Smooth muscle cell (in vitro differentiated cells): Measurements from ENCODE around the gene ZNF480. TPM values are rescaled to one million over a fixed set of nuclear protein-coding genes. Genes with fewer than 3 reads are reported as not detected.
"Not testable (repeated sequence)": the region's sequence is repeated elsewhere in the genome, so short reads cannot be mapped to it uniquely, and the experiment has no call there.

Experiments used
- DNase-seq: peaks from one replicate; lab custom pipeline; 2025; ENCODE audit not compliant: unreplicated experiment; lab: John Stamatoyannopoulos, UW
- H2AFZ ChIP-seq: fragments of 200-600 bp; sonication (generic); 2 replicates; pipeline ENCODE4 v1.6.0; 2016; ENCODE audit warnings: antibody characterized with exemption, low read depth, mild to moderate bottlenecking
- H3F3A ChIP-seq: fragments of 200-600 bp; sonication (generic); 2 replicates; pipeline ENCODE4 v1.6.0; 2017; ENCODE audit warnings: antibody characterized with exemption, low read depth
- H3K27ac ChIP-seq: fragments of 200-600 bp; sonication (generic); 2 replicates; pipeline ENCODE4 v1.5.1; 2016; ENCODE audit warnings: low read depth, mild to moderate bottlenecking
- H3K27me3 ChIP-seq: fragments of 200-600 bp; sonication (generic); 2 replicates; pipeline ENCODE4 v1.6.1; 2016; ENCODE audit warnings: low read depth, mild to moderate bottlenecking
- H3K36me3 ChIP-seq: fragments of 200-600 bp; sonication (generic); 2 replicates; pipeline ENCODE4 v1.5.1; 2016; ENCODE audit warnings: low read depth
- H3K4me1 ChIP-seq: fragments of 200-600 bp; sonication (generic); 2 replicates; pipeline ENCODE4 v1.5.1; 2016; ENCODE audit warnings: low read depth
- H3K4me2 ChIP-seq: fragments of 200-600 bp; sonication (generic); 2 replicates; pipeline ENCODE4 v1.6.0; 2016; ENCODE audit warnings: mild to moderate bottlenecking
- H3K4me3 ChIP-seq: fragments of 200-600 bp; sonication (generic); 2 replicates; pipeline ENCODE4 v1.5.1; 2016; ENCODE audit warnings: mild to moderate bottlenecking
- H3K79me2 ChIP-seq: fragments of 200-600 bp; sonication (generic); 2 replicates; pipeline ENCODE4 v1.6.0; 2016; ENCODE audit warnings: low read depth, mild to moderate bottlenecking
- H3K9ac ChIP-seq: fragments of 200-600 bp; sonication (generic); 2 replicates; pipeline ENCODE4 v1.6.0; 2016; ENCODE audit warnings: low read depth
- H3K9me3 ChIP-seq: fragments of 200-600 bp; sonication (generic); replicated peaks from 2 replicates; pipeline ENCODE4 v1.5.1; 2016; ENCODE audit warnings: low read depth
- H4K20me1 ChIP-seq: fragments of 200-600 bp; sonication (generic); 2 replicates; pipeline ENCODE4 v1.6.0; 2016; ENCODE audit warnings: low read depth
- CTCF ChIP-seq: fragments of 200-600 bp; sonication (generic); IDR thresholded peaks from 2 replicates; pipeline ENCODE4 v1.5.1; 2017; ENCODE audit warnings: borderline replicate concordance, mild to moderate bottlenecking, antibody characterized with exemption; ENCODE audit not compliant: insufficient read depth, poor library complexity, severe bottlenecking
- WGBS: methylation state at CpG from one replicate; pipeline ENCODE4 v1.1.7; 2016; ENCODE audit warnings: low lambda C conversion rate; 5-methylcytosine and 5-hydroxymethylcytosine counted together
- polyA plus RNA-seq: library from polyadenylated mRNA; unstranded; fragments of >200 nt; fragmentation: Nextera tagmentation; extraction: Ambion mirVana; gene quantifications from 2 replicates; pipeline ENCODE4 v1.2.1, GENCODE V29; 2016
- total RNA-seq: library from RNA; depleted of rRNA; stranded (reverse); fragments of >200 nt; gene quantifications from 2 replicates; pipeline ENCODE4 v1.2.3, GENCODE V29; 2014

Gene ZNF480
- total and polyA plus RNA-seq, 2 experiments from 2014 or later = 7.5 to 11.0 TPM

- peak within 1 kb of the TSS; percentile 95 for H3K9ac ChIP-seq
- H2AFZ ChIP-seq = peak within 1 kb of the TSS; percentile 93
- peaks cover 6% of the 10 kb centered on the region for H3K9me3 ChIP-seq
- no peaks in the 10 kb centered on the region for H3K79me2 ChIP-seq
- DNase-seq = peak; percentile 12
- no peaks in the 10 kb centered on the region for H3F3A ChIP-seq
- H3K4me1 ChIP-seq = no peaks in the 10 kb centered on the region
- peak within 1 kb of the TSS; percentile 84 for H3K27ac ChIP-seq
- H3K4me3 ChIP-seq = peak within 1 kb of the TSS; percentile 96
- WGBS = 1% methylated on average over 52 of the region's 55 CpGs
- no peaks in the 10 kb centered on the region for H4K20me1 ChIP-seq
- no peaks in the 10 kb centered on the region for H3K27me3 ChIP-seq
- H3K36me3 ChIP-seq = no peaks in the 10 kb centered on the region
- TF ChIP-seq CTCF = no peak
- peak within 1 kb of the TSS; percentile 100 for H3K4me2 ChIP-seq
Observed at GRCh38 chr19:52336117-52336790, 39.3 kb downstream of the ZNF480 start, which contains the start of gene ZNF610. ZNF610 (plus strand) TSS chr19:52336243; CDS start chr19:52349173, 12,930 bp downstream.

GRCh38 chr19:52336791-52337381 lies 39.9 kb downstream of the ZNF480 start:
- peaks cover 3% of the 10 kb centered on the region for H3K9me3 ChIP-seq
- DNase-seq = no peak

GRCh38 chr19:52339022-52339421 lies 42.1 kb downstream of the ZNF480 start:
- H3K4me1 ChIP-seq, H3K36me3 ChIP-seq, H3K4me2 ChIP-seq, H3K79me2 ChIP-seq, DNase-seq, H3K27me3 ChIP-seq, H3K4me3 ChIP-seq, H3K9me3 ChIP-seq, H2AFZ ChIP-seq, H4K20me1 ChIP-seq, H3K9ac ChIP-seq, H3K27ac ChIP-seq, H3F3A ChIP-seq: not testable (repeated sequence)
- 80% methylated on average over 3 of the region's 3 CpGs for WGBS

More at GRCh38 chr19:52336791-52337381, 39.9 kb downstream of the ZNF480 start:
- Histone ChIP-seq H3K36me3 (no peaks in the 10 kb centered on the region), H3K4me2 (peak overlapping the region; percentile 100), H3K4me3 (peak overlapping the region; percentile 96), H4K20me1 (no peaks in the 10 kb centered on the region), H3K27ac (peak overlapping the region; percentile 84), H3K4me1 (no peaks in the 10 kb centered on the region), H2AFZ (peak overlapping the region; percentile 93), H3K9ac (peak overlapping the region; percentile 95), H3K79me2 (no peaks in the 10 kb centered on the region), H3K27me3 (no peaks in the 10 kb centered on the region), H3F3A (no peaks in the 10 kb centered on the region)
- WGBS = 11% methylated on average over 9 of the region's 9 CpGs
- no peak for TF ChIP-seq CTCF

- WGBS = 29% methylated on average over 8 of the region's 8 CpGs
- Histone ChIP-seq H3K9me3 (no peaks in the 10 kb centered on the region), H3K79me2 (no peaks in the 10 kb centered on the region), H3F3A (no peaks in the 10 kb centered on the region), H3K9ac (no peak overlapping the region), H3K4me2 (no peak overlapping the region), H3K27me3 (no peaks in the 10 kb centered on the region), H4K20me1 (no peaks in the 10 kb centered on the region), H3K36me3 (peaks cover 12% of the 10 kb centered on the region), H3K4me1 (no peaks in the 10 kb centered on the region), H3K27ac (no peak overlapping the region), H3K4me3 (no peak overlapping the region), H2AFZ (no peak overlapping the region)
- no peak for DNase-seq
- peak; percentile 58 for TF ChIP-seq CTCF
Observed at GRCh38 chr19:52343548-52343947, 46.6 kb downstream of the ZNF480 start.
